ENCODE measurements around the gene BNIP2. TPM values are rescaled to one million over a fixed set of nuclear protein-coding genes. Genes with fewer than 3 reads are reported as not detected.

The BNIP2 gene
- total RNA-seq, 8 experiments from 2014 or later, result 26.9 to 81.1 (median 40.5) TPM

DNA sequence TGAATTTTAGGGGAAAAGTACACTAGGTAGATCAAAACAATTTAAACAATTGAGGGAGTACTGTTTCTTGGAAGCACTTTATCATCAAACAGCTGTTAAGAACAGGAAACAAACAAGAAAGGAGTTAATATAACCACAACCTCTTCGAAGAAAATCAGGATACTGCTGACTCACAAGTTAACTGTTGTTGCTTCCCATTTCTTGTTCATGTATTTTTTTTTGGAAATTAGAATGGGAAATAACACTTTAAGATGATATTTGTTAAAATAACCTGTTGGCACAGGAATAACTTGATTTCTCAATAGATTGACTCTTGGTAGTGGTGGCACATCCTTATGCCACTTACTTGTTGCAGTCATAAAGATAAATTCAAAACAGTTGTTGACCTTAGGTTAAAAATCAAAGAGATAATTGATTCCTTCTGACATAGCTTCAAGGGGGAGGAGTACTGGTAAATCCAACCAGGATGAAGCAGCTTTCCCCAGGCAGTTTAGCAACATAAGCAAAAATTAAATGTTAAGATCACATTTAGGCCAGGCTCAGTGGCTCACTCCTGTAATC is 3.3 kb downstream of the BNIP2 start:
- in situ Hi-C loops (cut with MboI; ENCODE audit: low pct_unique_long_range_greater_than_20kb in 2 of 9, low sequenced_read_pairs in 9 of 9, unreplicated experiment in 9 of 9), result no loop called here
- no peak for ATAC-seq (replicated peaks in 6 of 8)
- Histone ChIP-seq H3K4me1 (replicated peaks in 1 of 2) (peaks cover 7 to 9% of the 10 kb centered on the region in 2 donors), H3K4me3 (no peak overlapping the region), H3K27ac (no peak overlapping the region)
- WGBS, 10 experiments, result 11 to 100% (median 83%) methylated on average over 1 of the region's 1 CpG; no CpG with 5 or more reads in 1 of the 10 experiments

DNA sequence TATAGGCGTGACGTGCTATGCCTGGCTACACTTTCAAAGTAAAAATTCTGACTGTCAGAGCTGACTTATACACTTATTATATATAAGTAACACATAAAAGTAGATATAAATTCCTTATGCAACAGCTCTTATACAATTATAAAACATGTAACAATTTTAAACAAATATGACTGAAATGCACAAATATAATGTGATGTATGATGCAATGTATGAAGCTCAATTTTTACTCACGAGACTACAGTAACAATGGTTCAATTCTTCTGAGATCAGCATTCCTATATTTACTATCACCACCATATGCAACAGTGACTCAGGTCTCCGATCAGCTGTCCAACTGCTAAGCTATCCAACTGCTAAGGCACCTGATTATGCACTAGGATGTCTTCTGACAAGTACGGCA is 8.2 kb downstream of the BNIP2 start:
- no peak for ATAC-seq (replicated peaks in 6 of 8)
- Histone ChIP-seq H3K4me3 (no peak overlapping the region), H3K4me1 (replicated peaks in 1 of 2) (no peaks in the 10 kb centered on the region), H3K27ac (no peak overlapping the region)
- 71 to 100% (median 87%) methylated on average over 1 to 4 of the region's 5 CpGs; no CpG with 5 or more reads in 1 of the 10 experiments for WGBS, 10 experiments
- in situ Hi-C loops (cut with MboI; ENCODE audit: low pct_unique_long_range_greater_than_20kb in 2 of 9, low sequenced_read_pairs in 9 of 9, unreplicated experiment in 9 of 9), result no loop called here

DNA sequence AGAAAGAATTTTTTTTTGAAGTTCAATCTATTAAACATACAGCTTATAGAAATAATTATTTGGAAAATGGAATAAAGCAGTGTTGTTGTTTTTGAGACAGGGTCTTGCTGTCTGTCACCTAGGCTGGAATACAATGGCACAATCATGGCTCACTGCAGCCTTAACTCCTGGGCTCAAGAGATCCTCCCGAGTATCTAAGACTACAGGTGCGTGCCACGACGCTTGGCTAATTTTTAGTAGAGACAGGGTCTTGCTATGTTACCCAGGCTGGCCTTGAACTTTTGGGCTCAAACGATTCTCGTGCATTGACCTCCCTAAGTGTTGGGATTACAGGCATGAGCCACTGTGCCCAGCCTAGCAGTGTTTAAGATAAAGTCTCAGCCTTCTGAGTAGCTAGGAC is 8.8 kb downstream of the BNIP2 start:
- in situ Hi-C loops (cut with MboI; ENCODE audit: low pct_unique_long_range_greater_than_20kb in 2 of 9, low sequenced_read_pairs in 9 of 9, unreplicated experiment in 9 of 9), result no loop called here
- Histone ChIP-seq H3K4me1 (replicated peaks in 1 of 2) (no peaks in the 10 kb centered on the region), H3K27ac (no peak overlapping the region), H3K4me3 (no peak overlapping the region)
- WGBS, 10 experiments, result 90 to 100% (median 96%) methylated on average over 2 to 5 of the region's 6 CpGs; no CpG with 5 or more reads in 3 of the 10 experiments
- ATAC-seq (replicated peaks in 6 of 8), result no peak

DNA sequence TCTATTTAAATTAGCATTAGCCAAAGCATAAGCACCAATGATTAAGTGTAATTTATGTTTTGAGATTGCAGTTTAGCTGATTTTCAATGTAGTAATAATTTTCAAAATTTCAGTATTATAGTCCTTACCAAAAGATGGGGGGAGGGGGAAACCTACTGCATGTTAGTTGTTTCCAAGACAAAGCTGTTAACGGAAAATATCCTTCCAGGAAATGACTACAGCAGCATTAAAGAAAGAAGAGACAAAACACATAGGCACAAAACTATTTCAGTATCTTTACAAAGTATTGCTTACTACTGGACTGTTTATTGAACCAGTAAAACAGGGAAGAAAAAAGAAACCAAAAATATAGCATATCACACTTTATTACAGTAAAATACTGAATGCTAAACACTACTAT is 10.5 kb downstream of the BNIP2 start:
- in situ Hi-C loops (cut with MboI; ENCODE audit: low pct_unique_long_range_greater_than_20kb in 2 of 9, low sequenced_read_pairs in 9 of 9, unreplicated experiment in 9 of 9), result no loop called here
- no peak for ATAC-seq (replicated peaks in 6 of 8)
- Histone ChIP-seq H3K4me3 (no peak overlapping the region), H3K4me1 (replicated peaks in 1 of 2) (peaks cover 0 to 6% of the 10 kb centered on the region in 2 donors), H3K27ac (no peak overlapping the region)
- WGBS, 10 experiments, result 58 to 100% (median 91%) methylated on average over 1 of the region's 1 CpG; no CpG with 5 or more reads in 2 of the 10 experiments

DNA sequence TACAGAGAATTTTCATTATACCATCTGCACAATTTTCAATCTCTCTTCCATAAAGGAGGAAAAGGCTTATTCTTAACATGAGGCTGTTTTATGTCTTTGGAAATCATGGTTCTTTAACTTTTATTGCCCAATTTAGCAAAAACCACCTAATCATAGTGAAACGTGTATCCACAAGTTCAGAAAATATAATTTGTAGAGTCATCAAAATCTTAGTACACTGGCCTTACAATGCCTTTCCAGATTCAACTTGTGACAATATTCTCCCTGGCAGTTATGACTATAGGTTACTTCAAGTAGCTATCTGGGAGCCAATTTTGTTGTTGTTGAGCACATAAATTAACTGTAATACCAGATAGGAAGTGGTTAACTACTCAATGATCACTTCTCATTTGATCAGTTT is 10.9 kb downstream of the BNIP2 start:
- WGBS, 10 experiments, result 44 to 100% (median 88%) methylated on average over 1 of the region's 1 CpG; no CpG with 5 or more reads in 3 of the 10 experiments
- Histone ChIP-seq H3K4me3 (no peak overlapping the region), H3K4me1 (replicated peaks in 1 of 2) (peaks cover 0 to 6% of the 10 kb centered on the region in 2 donors), H3K27ac (no peak overlapping the region)
- ATAC-seq (replicated peaks in 6 of 8), result no peak
- in situ Hi-C loops (cut with MboI; ENCODE audit: low pct_unique_long_range_greater_than_20kb in 2 of 9, low sequenced_read_pairs in 9 of 9, unreplicated experiment in 9 of 9), result no loop called here

DNA sequence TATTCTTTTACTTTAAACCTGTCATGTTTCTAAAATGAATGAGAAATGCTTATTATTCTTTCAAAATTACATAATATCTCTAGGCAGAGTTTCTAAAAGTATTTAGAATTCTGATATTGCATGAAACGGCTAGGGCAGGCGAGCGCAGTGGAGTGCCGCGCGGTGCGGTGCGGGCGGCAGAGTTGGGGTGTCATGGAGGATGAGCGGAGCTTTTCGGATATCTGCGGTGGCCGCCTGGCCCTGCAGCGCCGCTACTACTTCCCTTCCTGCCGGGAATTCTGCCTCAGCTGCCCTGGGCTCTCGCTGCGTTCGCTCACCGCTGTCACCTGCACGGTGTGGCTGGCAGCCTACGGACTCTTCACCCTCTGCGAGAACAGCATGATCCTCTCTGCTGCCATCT is 12.6 kb downstream of the BNIP2 start:
- H3K4me3 ChIP-seq, result no peak overlapping the region
- WGBS, 10 experiments, result 93 to 100% (median 99%) methylated on average over 1 to 16 of the region's 23 CpGs; no CpG with 5 or more reads in 2 of the 10 experiments
- H3K27ac ChIP-seq, result no peak overlapping the region
- in situ Hi-C loops (cut with MboI; ENCODE audit: low pct_unique_long_range_greater_than_20kb in 2 of 9, low sequenced_read_pairs in 9 of 9, unreplicated experiment in 9 of 9), result no loop called here
- peaks cover 0 to 6% of the 10 kb centered on the region in 2 donors for H3K4me1 ChIP-seq (replicated peaks in 1 of 2)
- ATAC-seq (replicated peaks in 6 of 8), result no peak

DNA sequence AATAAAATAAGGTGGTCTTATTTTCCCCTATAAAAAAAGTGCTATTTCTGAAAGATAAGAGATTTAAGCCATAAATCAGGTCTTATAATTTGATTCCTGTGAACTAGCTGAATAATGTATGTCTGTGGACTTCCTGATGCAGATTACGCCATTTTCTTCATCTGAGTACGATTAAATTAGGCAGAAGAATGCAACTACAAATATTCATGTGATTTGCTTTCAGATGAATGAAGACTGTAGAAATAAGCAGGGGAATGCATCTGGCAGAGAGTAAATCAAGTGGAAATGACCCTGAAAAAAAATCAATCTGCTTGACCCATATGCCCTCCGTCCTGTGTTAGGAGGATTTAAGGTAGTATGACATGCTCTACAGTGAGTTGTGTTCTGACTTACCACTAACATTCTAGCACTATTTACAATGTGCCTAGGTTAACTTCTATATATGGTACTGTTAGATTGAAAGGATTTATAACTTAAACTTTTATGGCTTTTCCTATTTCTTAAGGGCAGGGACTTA is 14.7 kb downstream of the BNIP2 start:
- peak in 6 of 8 experiments; percentile 4 to 88 (median 54) for ATAC-seq (replicated peaks in 6 of 8)
- in situ Hi-C loops (cut with MboI; ENCODE audit: low pct_unique_long_range_greater_than_20kb in 2 of 9, low sequenced_read_pairs in 9 of 9, unreplicated experiment in 9 of 9), result no loop called here
- H3K27ac ChIP-seq, result no peak overlapping the region
- H3K4me1 ChIP-seq (replicated peaks in 1 of 2), result peaks cover 0 to 6% of the 10 kb centered on the region in 2 donors
- WGBS, 10 experiments, result 0 to 89% (median 66%) methylated on average over 1 to 3 of the region's 3 CpGs; no CpG with 5 or more reads in 2 of the 10 experiments
- H3K4me3 ChIP-seq, result no peak overlapping the region

DNA sequence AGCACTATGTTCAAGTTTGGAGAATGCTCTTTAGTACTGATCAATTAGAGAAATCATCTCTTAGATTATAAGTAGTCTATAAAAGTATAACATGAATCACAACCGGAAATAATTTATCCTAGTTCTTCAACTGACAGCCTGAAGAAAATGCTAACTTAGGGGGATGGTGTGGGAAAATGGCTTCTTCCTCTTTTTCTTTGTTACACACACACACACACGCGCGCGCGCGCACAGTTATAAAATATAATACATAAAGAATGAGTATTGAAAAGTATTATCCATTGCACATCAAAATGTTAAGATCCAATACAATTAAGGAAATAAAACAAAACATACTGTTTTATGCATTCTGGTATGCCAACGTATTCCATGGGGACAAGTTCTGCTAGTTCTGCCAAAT is 20.6 kb downstream of the BNIP2 start:
- no peak overlapping the region for H3K27ac ChIP-seq
- ATAC-seq (replicated peaks in 6 of 8), result no peak
- in situ Hi-C loops (cut with MboI; ENCODE audit: low pct_unique_long_range_greater_than_20kb in 2 of 9, low sequenced_read_pairs in 9 of 9, unreplicated experiment in 9 of 9), result no loop called here
- 73 to 95% (median 84%) methylated on average over 6 to 8 of the region's 8 CpGs for WGBS, 10 experiments
- H3K4me3 ChIP-seq, result no peak overlapping the region
- no peaks in the 10 kb centered on the region for H3K4me1 ChIP-seq (replicated peaks in 1 of 2)

DNA sequence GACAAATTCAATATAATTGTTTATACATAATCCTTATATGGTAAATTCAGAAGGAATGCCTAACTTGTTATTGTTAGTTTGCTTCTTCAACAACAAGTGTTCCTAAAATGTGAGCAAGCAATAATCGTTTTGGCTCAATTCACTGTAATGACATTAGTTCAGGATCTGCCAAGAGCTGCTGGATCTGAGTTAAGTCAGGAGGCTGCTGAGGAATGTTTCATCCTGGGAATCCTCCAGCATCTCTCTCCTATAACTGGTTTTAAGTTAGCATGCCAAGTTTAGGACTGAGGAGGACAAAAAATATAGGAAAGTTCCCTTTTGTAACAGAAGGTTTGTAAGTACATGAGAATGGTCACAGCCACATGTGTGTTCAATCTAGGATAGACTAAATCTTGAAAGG is 26.9 kb downstream of the BNIP2 start:
- Histone ChIP-seq H3K4me3 (no peak overlapping the region), H3K27ac (no peak overlapping the region), H3K4me1 (replicated peaks in 1 of 2) (no peaks in the 10 kb centered on the region)
- in situ Hi-C loops (cut with MboI; ENCODE audit: low pct_unique_long_range_greater_than_20kb in 2 of 9, low sequenced_read_pairs in 9 of 9, unreplicated experiment in 9 of 9), result no loop called here
- 0 to 100% (median 71%) methylated on average over 1 of the region's 1 CpG; no CpG with 5 or more reads in 1 of the 10 experiments for WGBS, 10 experiments
- ATAC-seq (replicated peaks in 6 of 8), result no peak

DNA sequence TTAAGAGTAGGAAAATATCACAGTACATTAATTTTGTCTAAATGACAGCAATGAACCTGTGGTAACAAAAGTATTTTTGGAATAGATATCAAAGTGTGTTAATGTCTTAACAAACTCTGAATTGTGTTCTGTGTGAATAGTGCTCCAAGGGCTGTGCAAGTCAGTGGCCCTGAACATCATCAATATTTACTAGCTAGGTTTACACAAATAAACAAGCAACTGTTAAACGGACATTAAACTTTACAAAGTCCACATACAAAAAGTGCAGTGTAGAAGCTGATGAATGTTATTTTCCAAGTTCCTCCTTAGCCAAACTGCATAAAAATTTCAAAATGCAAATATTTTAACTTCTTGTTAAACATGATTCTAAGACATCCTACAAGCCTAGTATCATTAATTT is 29.8 kb downstream of the BNIP2 start:
- Histone ChIP-seq H3K4me3 (no peak overlapping the region), H3K27ac (no peak overlapping the region), H3K4me1 (replicated peaks in 1 of 2) (peaks cover 5 to 8% of the 10 kb centered on the region in 2 donors)
- in situ Hi-C loops (cut with MboI; ENCODE audit: low pct_unique_long_range_greater_than_20kb in 2 of 9, low sequenced_read_pairs in 9 of 9, unreplicated experiment in 9 of 9), result no loop called here
- WGBS, 10 experiments, result 14 to 100% (median 80%) methylated on average over 1 of the region's 1 CpG; no CpG with 5 or more reads in 3 of the 10 experiments
- no peak for ATAC-seq (replicated peaks in 6 of 8)

DNA sequence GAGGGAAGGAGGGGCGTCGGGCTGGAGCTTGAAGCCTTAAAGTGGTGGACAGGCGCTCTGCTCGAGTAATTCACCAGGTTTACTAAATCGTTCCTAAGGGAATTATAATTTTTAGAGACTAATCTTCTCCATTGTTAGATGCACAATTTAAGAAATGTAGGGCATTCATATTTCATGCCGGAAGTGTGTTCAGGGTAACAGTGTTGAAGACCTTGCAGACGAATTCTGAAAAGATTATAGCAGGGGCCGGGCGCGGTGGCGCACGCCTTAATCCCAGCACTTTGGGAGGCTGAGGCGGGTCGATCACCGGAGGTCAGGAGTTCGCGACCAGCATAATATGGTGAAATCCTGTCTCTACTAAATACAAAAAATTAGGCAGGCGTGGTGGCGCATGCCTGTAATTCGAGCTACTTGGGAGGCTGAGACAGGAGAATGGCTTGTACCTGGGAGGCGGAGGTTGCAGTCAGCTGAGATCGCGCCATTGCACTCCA is 31.4 kb downstream of the BNIP2 start:
- H3K4me1 ChIP-seq (replicated peaks in 1 of 2), result peaks cover 5 to 8% of the 10 kb centered on the region in 2 donors
- peak overlapping the region in 1 of 2 donors; percentile 91 for H3K27ac ChIP-seq
- peak overlapping the region; percentile 58 to 98 (median 81) for H3K4me3 ChIP-seq
- WGBS, 10 experiments, result 16 to 97% (median 76%) methylated on average over 4 to 18 of the region's 23 CpGs
- peak in 7 of 8 experiments; percentile 1 to 27 (median 7) for ATAC-seq (replicated peaks in 6 of 8)
- in situ Hi-C loops (cut with MboI; ENCODE audit: low pct_unique_long_range_greater_than_20kb in 2 of 9, low sequenced_read_pairs in 9 of 9, unreplicated experiment in 9 of 9), result no loop called here

DNA sequence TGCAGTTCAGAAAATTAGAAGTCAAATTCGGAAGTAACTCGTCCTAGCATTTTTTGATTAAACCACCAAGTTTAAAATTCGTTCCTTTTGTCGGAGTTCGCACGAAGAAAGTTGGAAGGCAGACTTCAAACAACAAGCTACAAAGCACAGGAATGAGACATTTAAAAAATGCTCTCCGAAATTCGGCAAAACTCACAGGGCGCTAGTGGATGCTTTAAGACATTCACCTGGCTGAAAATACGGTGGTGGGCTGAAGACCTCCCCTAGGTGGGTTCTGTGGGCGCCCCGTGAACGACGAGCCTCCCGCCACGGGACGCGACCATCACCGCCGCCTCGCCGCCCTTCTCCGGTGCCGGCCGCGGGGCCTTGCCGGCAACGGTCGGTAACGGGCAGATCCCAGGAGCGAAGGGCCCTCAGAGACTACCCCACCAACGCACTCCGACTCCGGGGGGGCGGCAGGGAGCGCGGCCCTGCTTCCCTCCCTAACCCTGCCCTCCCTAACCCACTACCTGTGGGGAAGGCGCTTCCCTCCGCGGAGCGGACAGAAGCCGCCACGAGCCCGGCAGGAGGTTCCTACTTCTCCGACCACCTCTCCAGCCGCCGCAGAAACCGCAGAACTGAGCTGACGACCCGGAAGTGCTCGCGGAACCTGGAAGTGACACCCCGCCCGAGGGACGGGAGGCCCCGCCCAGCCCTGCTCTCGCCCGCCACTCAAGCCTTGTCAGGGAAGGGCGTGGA is 32.1 kb downstream of the BNIP2 start, which contains the start of gene GTF2A2:
Gene GTF2A2, minus strand, starts transcription at position 619 of the 738 bp plus-strand sequence. CDS start 5,238 bp downstream, outside the sequence.
- Histone ChIP-seq H3K27ac (peak within 1 kb of the TSS; percentile 67 to 91), H3K4me1 (replicated peaks in 1 of 2) (peaks cover 5 to 8% of the 10 kb centered on the region in 2 donors), H3K4me3 (peak within 1 kb of the TSS; percentile 58 to 98 (median 81))
- in situ Hi-C loops (cut with MboI; ENCODE audit: low pct_unique_long_range_greater_than_20kb in 2 of 9, low sequenced_read_pairs in 9 of 9, unreplicated experiment in 9 of 9), result no loop called here
- peak; percentile 95 to 100 (median 100) for ATAC-seq (replicated peaks in 6 of 8)
- WGBS, 10 experiments, result 0 to 5% (median 0%) methylated on average over 4 to 17 of the region's 59 CpGs

DNA sequence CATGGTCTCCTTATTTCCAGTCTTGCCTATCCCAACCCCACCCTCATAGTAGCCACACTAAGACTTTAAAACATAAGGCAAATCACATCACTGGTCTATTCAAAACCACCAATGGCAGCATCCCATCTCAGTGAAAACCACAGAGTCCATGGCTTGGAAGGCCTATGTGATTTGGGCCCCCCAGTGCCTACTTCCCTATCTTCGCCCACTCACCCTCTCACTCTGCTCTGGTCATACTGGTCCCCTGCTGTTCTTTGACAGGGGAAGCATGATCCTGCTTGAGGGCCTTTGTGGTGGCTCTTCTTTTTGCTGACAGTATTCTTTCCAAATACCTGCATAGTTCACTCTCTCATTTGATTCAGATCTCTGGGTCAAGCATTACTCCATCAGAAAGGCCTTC is 35.1 kb downstream of the BNIP2 start:
- in situ Hi-C loops (cut with MboI; ENCODE audit: low pct_unique_long_range_greater_than_20kb in 2 of 9, low sequenced_read_pairs in 9 of 9, unreplicated experiment in 9 of 9), result no loop called here
- Histone ChIP-seq H3K27ac (no peak overlapping the region), H3K4me3 (no peak overlapping the region), H3K4me1 (replicated peaks in 1 of 2) (peaks cover 5 to 8% of the 10 kb centered on the region in 2 donors)
- no peak for ATAC-seq (replicated peaks in 6 of 8)
- 80 to 100% (median 94%) methylated on average over 1 of the region's 1 CpG; no CpG with 5 or more reads in 6 of the 10 experiments for WGBS, 10 experiments

Measured in motor neuron (in vitro differentiated cells).